ENCODE results near the gene MANSC4.
"Not testable (repeated sequence)": the region's sequence is repeated elsewhere in the genome, so short reads cannot be mapped to it uniquely, and the experiment has no call there.

- not testable (repeated sequence) for TF ChIP-seq CTCF (conservative IDR thresholded peaks at IDR 0.05 in 1 of 2, IDR thresholded peaks at IDR 0.05 in 1 of 2; ENCODE audit: extremely low read depth in 1 of 2, insufficient read depth in 1 of 2, low read depth in 1 of 2, low read length in 2 of 2); EZH2 (IDR thresholded peaks at IDR 0.05; ENCODE audit: borderline replicate concordance, low read length)
These were observed 45.7 kb downstream of the MANSC4 start for GRCh38 chr12:27734321-27734720.
